HG03066 (cell line): Measurements from ENCODE around the gene APLN.

Source experiments
- ATAC-seq: cut with Tn5 transposase; IDR thresholded peaks from one replicate; pipeline ENCODE4 v1.9.1; 2021; ENCODE audit warnings: low read depth; ENCODE audit not compliant: unreplicated experiment

Gene APLN

GRCh38 chrX:129600981-129601424, 53.8 kb downstream of the APLN start:
- no peak for ATAC-seq

GRCh38 chrX:129599996-129600395, 54.8 kb downstream of the APLN start:
- no peak for ATAC-seq

GRCh38 chrX:129599499-129599898, 55.3 kb downstream of the APLN start:
- no peak for ATAC-seq

- ATAC-seq = no peak
Observed at GRCh38 chrX:129597905-129598304, 56.9 kb downstream of the APLN start.

- ATAC-seq = no peak
Observed at GRCh38 chrX:129596077-129596476, 58.7 kb downstream of the APLN start.
